ENCODE results near the gene RRBP1. TPM values are rescaled to one million over a fixed set of nuclear protein-coding genes. Genes with fewer than 3 reads are reported as not detected.
A peak's percentile ranks its signal among the peaks of the same experiment; 100 is the strongest.

RRBP1 gene
- total RNA-seq, 2 experiments from 2014 or later, result 26.4 to 27.2 TPM

GRCh38 chr20:17616480-17617211 lies 65.4 kb downstream of the RRBP1 start:
- ATAC-seq (ENCODE audit: poor library complexity) (no peak), DNase-seq (peak in 1 of 14 experiments; percentile 11)
- intact Hi-C loops (cut with DNase I, micrococcal nuclease), result loop anchor here (1.0 to 2.0 kb wide), 3 partner anchors 79 to 112 kb away; no protein-coding TSS in a partner anchor
- H3K27me3 ChIP-seq (ENCODE audit: control insufficient read depth in 1 of 2, insufficient read depth in 2 of 2, low read length in 2 of 2), result no peaks in the 10 kb centered on the region
- H3K4me3 Mint-ChIP-seq, result no peak overlapping the region
- no peak overlapping the region for H3K4me3 ChIP-seq (ENCODE audit: low read length)
- TF ChIP-seq, protein P1, sequence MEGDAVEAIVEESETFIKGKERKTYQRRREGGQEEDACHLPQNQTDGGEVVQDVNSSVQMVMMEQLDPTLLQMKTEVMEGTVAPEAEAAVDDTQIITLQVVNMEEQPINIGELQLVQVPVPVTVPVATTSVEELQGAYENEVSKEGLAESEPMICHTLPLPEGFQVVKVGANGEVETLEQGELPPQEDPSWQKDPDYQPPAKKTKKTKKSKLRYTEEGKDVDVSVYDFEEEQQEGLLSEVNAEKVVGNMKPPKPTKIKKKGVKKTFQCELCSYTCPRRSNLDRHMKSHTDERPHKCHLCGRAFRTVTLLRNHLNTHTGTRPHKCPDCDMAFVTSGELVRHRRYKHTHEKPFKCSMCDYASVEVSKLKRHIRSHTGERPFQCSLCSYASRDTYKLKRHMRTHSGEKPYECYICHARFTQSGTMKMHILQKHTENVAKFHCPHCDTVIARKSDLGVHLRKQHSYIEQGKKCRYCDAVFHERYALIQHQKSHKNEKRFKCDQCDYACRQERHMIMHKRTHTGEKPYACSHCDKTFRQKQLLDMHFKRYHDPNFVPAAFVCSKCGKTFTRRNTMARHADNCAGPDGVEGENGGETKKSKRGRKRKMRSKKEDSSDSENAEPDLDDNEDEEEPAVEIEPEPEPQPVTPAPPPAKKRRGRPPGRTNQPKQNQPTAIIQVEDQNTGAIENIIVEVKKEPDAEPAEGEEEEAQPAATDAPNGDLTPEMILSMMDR (IDR thresholded peaks at IDR 0.05), result no peak
- H3K27me3 Mint-ChIP-seq, result no peaks in the 10 kb centered on the region
- H3K4me1 Mint-ChIP-seq (ENCODE audit: low read depth), result peaks cover 13% of the 10 kb centered on the region
- ChIA-PET CTCF (interaction anchor here (0.7 kb wide), 1 partner anchor 65 kb away, joined by 3 read pairs; the partner anchor contains the start of gene RRBP1), POLR2A (no interaction called here)
- peak overlapping the region in 1 of 2 donors; percentile 4 for H3K27ac ChIP-seq (ENCODE audit: low read depth in 1 of 2, low read length in 2 of 2)
- peak overlapping the region; percentile 30 for H3K27ac Mint-ChIP-seq
- peaks cover 21% of the 10 kb centered on the region for H3K4me1 ChIP-seq (ENCODE audit: insufficient read depth, low read length)
- peaks cover 16% of the 10 kb centered on the region for H3K36me3 Mint-ChIP-seq (ENCODE audit: low read depth)
- H3K9me3 ChIP-seq (ENCODE audit: control insufficient read depth in 1 of 2, insufficient read depth in 1 of 2, low read length in 2 of 2), result no peaks in the 10 kb centered on the region
- peaks cover 29% of the 10 kb centered on the region for H3K36me3 ChIP-seq (ENCODE audit: insufficient read depth, low read length)
- no peaks in the 10 kb centered on the region for H3K9me3 Mint-ChIP-seq

- intact Hi-C loops (cut with DNase I, micrococcal nuclease), result loop anchor here in 1 of 2 experiments (2.0 kb wide), 1 partner anchor 111 kb away; no protein-coding TSS in a partner anchor
- H3K27me3 Mint-ChIP-seq, result no peaks in the 10 kb centered on the region
- H3K27ac Mint-ChIP-seq, result no peak overlapping the region
- Histone ChIP-seq H3K4me3 (ENCODE audit: low read length) (no peak overlapping the region), H3K27me3 (ENCODE audit: control insufficient read depth in 1 of 2, insufficient read depth in 2 of 2, low read length in 2 of 2) (no peaks in the 10 kb centered on the region), H3K4me1 (ENCODE audit: insufficient read depth, low read length) (peaks cover 29% of the 10 kb centered on the region), H3K36me3 (ENCODE audit: insufficient read depth, low read length) (peaks cover 22% of the 10 kb centered on the region), H3K27ac (ENCODE audit: low read depth in 1 of 2, low read length in 2 of 2) (peak overlapping the region in 1 of 2 donors; percentile 4), H3K9me3 (ENCODE audit: control insufficient read depth in 1 of 2, insufficient read depth in 1 of 2, low read length in 2 of 2) (no peaks in the 10 kb centered on the region)
- H3K36me3 Mint-ChIP-seq (ENCODE audit: low read depth), result peaks cover 15% of the 10 kb centered on the region
- CTCF ChIA-PET, result interaction anchor here (0.7 to 1.2 kb wide), 2 partner anchors 14 to 66 kb away, joined by 3 to 5 read pairs; partner anchors contain the start of gene RRBP1
- ATAC-seq (ENCODE audit: poor library complexity) (no peak), DNase-seq (peak in 1 of 14 experiments; percentile 11)
- POLR2A ChIA-PET, result interaction anchor here (0.6 to 0.7 kb wide), 2 partner anchors 52 to 67 kb away, joined by 3 read pairs; no protein-coding TSS in a partner anchor
- H3K4me1 Mint-ChIP-seq (ENCODE audit: low read depth), result peaks cover 18% of the 10 kb centered on the region
- no peak overlapping the region for H3K4me3 Mint-ChIP-seq
- TF ChIP-seq, protein P1 (IDR thresholded peaks at IDR 0.05), result no peak
- H3K9me3 Mint-ChIP-seq, result no peaks in the 10 kb centered on the region
Measured at GRCh38 chr20:17615645-17616479, 66.2 kb downstream of the RRBP1 start.

DNA sequence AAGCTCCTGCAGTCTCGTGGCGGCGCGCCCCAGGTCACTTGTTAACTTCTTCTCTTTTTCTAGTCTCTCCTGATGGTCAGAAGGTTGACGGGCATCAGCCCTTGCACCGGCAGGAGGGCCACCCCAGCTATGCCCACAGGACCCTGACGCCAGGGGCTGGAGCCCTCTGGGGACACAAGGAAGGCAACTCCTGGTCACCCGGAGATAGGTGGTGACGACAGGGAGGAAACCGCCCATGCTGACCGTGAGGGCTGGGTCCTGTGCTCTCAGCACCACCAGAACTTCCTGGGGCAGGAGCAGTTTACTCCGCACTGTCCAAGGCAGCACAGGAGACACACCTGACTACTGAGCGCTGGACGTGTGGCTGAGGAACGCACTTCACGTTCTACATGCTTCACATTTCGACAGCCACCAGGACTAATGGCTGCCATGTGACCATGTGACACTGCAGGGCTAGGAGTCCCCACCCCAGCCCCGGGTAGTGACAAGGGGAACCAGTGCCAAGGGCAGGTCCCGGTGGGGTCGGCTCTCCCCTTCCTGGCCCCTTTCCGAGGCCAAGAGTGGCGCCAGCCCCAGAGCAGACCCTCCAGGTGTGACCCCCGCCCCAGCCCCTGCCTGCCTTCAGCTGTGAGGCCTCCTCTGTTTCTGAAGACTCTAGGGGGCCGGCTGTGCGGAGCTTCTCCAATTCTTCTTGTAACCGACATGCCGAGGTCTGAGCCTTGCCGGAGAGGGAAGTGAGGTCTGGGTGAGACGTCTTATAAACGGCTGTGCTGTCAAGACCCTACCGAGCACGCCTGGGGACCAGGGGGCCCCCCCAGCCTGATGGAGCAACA lies 67.0 kb downstream of the RRBP1 start:
- Mint-ChIP-seq H3K9me3 (no peaks in the 10 kb centered on the region), H3K27me3 (no peaks in the 10 kb centered on the region), H3K4me3 (no peak overlapping the region), H3K27ac (peak overlapping the region; percentile 69), H3K36me3 (ENCODE audit: low read depth) (peaks cover 12% of the 10 kb centered on the region), H3K4me1 (ENCODE audit: low read depth) (peaks cover 26% of the 10 kb centered on the region)
- no peaks in the 10 kb centered on the region for H3K9me3 ChIP-seq (ENCODE audit: control insufficient read depth in 1 of 2, insufficient read depth in 1 of 2, low read length in 2 of 2)
- H3K4me1 ChIP-seq (ENCODE audit: insufficient read depth, low read length), result peaks cover 37% of the 10 kb centered on the region
- no peak overlapping the region for H3K27ac ChIP-seq (ENCODE audit: low read depth in 1 of 2, low read length in 2 of 2)
- peak in 1 of 14 experiments; percentile 23 for DNase-seq
- H3K36me3 ChIP-seq (ENCODE audit: insufficient read depth, low read length), result peaks cover 15% of the 10 kb centered on the region
- ATAC-seq (ENCODE audit: poor library complexity), result no peak
- intact Hi-C loops (cut with DNase I, micrococcal nuclease), result loop anchor here in 1 of 2 experiments (5.0 kb wide), 1 partner anchor 67 kb away; the partner anchor contains the start of gene RRBP1
- no peak overlapping the region for H3K4me3 ChIP-seq (ENCODE audit: low read length)
- ChIA-PET POLR2A (no interaction called here), CTCF (interaction anchor here (1.2 kb wide), 1 partner anchor 13 kb away, joined by 5 read pairs; no protein-coding TSS in a partner anchor)
- no peaks in the 10 kb centered on the region for H3K27me3 ChIP-seq (ENCODE audit: control insufficient read depth in 1 of 2, insufficient read depth in 2 of 2, low read length in 2 of 2)
- TF ChIP-seq, protein P1 (IDR thresholded peaks at IDR 0.05), result no peak
